Measurements from ENCODE around the gene PTPN22.

Gene PTPN22

DNA sequence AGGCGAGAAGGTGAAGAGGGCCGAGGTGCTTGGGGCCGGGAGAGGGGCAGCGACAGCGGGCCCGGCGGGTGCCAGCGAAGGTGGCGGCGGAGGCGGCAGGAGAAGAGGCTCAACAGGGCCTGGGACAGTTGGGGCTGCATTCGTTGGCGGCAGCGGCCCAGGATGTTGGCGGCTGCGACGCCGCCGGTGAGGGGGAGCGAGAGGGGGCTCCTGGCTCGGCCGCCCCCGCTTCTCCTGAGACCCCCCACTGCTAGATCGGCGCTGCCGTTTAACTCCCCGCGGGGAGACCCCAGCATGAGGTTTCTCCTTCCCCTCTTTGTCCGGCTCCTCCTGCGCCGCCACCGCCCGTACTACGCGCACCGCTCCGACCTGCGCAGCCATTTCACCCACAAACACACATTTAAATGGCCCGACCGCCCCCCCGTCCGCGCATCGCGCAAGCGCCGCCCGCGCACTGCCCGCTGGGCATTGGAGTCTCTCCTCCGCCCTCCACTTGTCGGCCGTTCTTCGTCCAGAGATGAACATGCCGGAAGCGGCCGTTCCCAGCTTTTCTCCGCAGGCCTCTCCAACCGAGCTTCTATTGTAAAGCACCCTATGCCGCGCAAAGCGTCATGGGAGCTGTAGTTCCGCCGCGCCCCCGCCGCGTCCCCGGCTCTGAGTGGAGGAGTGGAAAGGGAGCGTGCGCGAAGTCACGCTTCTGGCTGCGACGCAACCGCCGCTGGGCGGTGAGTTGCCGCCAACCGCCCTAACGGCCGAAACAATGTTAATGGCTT, 59.4 kb downstream of the PTPN22 start, which contains the start of gene RSBN1:
Gene RSBN1, minus strand, starts transcription at position 589 of the 773 bp plus-strand sequence. Its CDS starts 64 bp downstream, at position 525.
- TF ChIP-seq, protein P1, sequence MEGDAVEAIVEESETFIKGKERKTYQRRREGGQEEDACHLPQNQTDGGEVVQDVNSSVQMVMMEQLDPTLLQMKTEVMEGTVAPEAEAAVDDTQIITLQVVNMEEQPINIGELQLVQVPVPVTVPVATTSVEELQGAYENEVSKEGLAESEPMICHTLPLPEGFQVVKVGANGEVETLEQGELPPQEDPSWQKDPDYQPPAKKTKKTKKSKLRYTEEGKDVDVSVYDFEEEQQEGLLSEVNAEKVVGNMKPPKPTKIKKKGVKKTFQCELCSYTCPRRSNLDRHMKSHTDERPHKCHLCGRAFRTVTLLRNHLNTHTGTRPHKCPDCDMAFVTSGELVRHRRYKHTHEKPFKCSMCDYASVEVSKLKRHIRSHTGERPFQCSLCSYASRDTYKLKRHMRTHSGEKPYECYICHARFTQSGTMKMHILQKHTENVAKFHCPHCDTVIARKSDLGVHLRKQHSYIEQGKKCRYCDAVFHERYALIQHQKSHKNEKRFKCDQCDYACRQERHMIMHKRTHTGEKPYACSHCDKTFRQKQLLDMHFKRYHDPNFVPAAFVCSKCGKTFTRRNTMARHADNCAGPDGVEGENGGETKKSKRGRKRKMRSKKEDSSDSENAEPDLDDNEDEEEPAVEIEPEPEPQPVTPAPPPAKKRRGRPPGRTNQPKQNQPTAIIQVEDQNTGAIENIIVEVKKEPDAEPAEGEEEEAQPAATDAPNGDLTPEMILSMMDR (IDR thresholded peaks at IDR 0.05), result no peak

DNA sequence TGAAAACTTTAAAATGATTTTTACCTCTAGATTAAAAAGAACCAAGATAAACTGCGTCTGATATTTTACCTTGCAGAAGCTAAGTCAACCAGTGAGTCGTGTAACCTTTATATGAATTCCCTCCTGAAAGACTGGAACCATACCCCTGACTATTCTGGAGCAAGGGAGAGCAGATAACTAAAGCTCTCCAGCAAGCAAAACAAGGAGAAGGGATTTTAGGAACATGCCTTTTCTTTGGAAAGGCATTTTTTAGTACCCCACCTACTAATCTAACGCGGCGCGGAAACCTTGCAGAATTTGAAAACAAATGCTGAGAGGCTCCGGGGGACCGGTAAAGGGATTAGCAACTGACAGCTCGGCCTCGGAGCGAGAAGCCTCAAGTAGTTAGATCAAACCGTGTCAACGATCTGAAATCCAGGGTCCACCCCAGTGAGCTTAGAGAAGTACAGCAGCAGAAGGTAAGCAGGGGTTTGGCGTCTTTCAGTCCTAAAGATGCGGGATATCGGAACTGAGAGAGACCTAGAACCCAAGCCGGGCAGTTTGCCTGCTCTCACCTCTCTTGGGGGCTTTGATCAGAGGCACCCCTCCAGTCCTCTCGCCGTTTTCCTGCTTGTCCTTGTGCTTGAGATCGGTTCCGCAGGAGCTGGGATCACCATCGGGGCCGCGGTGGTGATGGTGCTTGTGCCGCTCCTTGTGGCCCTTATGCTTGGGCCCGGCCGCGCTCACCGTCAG, 60.2 kb downstream of the PTPN22 start:
- TF ChIP-seq, protein P1 (IDR thresholded peaks at IDR 0.05), result no peak

DNA sequence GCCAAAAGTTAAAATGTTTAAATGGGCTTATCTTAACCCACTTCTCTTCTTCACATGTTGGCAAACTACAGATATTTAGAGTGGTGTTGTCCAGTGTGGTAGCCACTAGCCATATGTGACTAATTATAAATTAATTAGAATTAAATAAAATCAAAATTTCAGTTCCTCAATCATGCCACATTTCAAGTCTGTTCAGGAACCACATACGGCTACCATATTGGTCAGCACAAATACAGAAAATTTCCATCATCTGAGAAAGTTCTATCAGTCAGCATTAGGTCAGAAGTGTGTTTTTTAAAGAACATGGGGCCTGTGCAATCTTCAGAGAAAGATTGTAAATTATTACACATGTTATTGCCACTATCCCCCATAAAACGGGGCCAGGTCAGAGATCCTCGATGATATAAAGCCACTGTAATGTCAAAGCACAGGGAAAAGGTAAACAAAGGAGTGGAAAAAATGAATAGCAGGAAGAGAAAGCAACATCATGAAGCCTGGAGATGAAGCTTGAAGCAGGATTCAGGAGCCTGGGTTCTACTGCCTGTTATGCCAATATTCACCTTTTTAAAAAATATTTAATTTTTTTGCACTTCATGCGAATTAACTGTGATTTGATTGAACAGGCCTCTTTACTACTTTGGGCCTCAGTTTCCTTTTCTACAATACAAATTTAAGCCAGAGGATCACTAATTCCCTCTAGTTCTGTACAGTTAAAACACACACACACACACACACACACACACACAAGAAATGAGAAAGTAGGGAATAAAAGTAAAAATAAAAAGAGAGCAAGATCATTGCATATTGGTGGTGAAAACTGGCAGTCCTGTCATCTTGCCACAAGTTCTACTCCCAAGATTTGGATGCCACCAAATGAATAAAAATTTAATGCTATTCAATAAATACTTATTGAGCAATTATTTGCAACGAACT, 61.6 kb downstream of the PTPN22 start:
- TF ChIP-seq, protein P1 (IDR thresholded peaks at IDR 0.05), result no peak

DNA sequence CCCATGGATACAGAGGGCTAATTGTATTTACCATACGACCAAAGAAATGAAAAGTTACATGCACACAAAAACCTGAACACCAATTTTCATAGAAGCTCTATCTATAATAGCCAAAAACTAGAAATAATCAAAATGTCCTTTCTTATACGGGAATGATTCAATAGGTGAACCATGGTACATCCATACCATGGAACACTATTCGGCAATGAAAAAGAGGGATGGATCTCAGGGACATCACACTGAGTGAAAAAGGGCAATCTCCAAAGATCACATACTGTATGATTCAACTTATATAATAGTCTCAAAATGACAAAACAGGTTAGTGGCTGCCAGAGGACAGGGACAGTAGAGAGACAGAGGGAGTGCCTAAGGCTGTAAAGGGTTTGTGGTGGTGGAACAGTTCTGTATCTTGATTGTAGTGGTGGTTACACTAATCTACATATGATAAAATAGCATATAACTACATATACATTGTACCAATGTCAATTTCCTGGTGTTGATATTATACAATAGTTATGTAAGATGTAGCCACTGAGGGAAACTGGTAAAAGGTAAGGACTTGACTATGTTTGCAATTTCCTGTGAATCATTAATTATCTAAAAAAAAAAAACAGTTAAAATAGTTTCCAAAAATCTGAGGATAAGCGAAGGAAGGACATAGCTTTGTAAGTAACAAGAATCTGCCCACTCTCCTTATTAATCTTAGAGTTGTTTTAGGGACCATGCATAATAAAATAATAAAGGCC, 62.9 kb downstream of the PTPN22 start:
- TF ChIP-seq, protein P1 (IDR thresholded peaks at IDR 0.05), result no peak

DNA sequence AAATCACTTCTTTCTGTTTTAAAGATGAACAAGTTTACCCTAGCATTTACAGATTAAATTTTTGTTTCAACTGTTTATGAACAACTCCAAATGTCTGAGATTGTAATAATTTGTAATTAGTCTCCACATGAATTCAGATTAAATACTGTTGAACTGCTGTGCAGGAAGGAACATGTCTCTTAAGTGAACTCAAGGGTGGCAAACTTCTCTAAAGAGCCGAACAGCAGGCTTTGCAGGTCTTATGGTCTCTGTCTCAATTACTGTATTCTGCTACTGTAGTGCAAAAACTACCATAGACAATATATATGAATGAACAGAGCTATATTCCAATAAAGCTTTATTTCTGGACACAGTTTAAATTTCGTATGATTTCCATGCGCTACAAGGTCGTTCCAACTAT, 65.9 kb downstream of the PTPN22 start:
- TF ChIP-seq, protein P1 (IDR thresholded peaks at IDR 0.05), result no peak

DNA sequence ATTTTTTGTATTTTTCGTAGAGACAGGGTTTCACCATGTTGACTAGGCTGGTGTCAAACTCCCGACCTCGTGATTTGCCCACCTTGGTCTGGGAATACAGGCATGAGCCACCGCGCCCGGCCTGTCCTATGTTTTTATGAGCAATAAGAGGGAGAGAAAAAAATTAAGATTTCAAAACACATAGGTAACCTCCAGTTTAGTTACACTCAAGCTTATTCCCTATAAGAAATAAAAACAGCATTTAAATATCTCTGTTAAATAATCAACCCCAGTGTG, 66.3 kb downstream of the PTPN22 start:
- TF ChIP-seq, protein P1 (IDR thresholded peaks at IDR 0.05), result no peak
